B cell (primary cell): ENCODE measurements around the gene UGT1A9. TPM values are rescaled to one million over a fixed set of nuclear protein-coding genes. Genes with fewer than 3 reads are reported as not detected.

ENCODE experiments used
- ATAC-seq: fragments of 200-7000 bp; cut with Tn5 transposase; one replicate; pipeline ENCODE4 v1.10.0; 2021; ENCODE audit warnings: low read depth, mild to moderate bottlenecking, moderate number of reproducible peaks, moderate library complexity
- CTCF ChIA-PET: fragments of 350-600 bp; sonication (Branson Sonifier 250); formaldehyde crosslinking; loops from one replicate; lab custom pipeline; 2021; ENCODE audit warnings: antibody characterized with exemption, inconsistent platforms; lab: Charles Lee
- POLR2A ChIA-PET: fragments of 350-600 bp; sonication (Branson Sonifier 250); formaldehyde crosslinking; loops from one replicate; lab custom pipeline; 2021; ENCODE audit warnings: antibody characterized with exemption; lab: Charles Lee
- DNase-seq: peaks from one replicate; pipeline ENCODE4 v3.0.0; 2013
- H2AFZ ChIP-seq: 2 replicates; pipeline ENCODE4 v1.6.1; 2012; ENCODE audit warnings: mild to moderate bottlenecking, low read depth, low read length; ENCODE audit not compliant: insufficient read depth, poor library complexity, severe bottlenecking
- H3K27ac ChIP-seq, 2 donors: 1 replicate in 1 of 2; 2 replicates in 1 of 2; pipeline ENCODE4 v1.5.1; 2012 to 2013; ENCODE audit warnings: low read length in 2 of 2, mild to moderate bottlenecking in 2 of 2, moderate library complexity in 1 of 2
- H3K27me3 ChIP-seq, 4 experiments: fragments of 200-600 bp in 1 of 4; sonication (generic) in 1 of 4; replicated peaks in 1 of 4; 1 replicate in 2 of 4; 2 replicates in 2 of 4; pipeline versions ENCODE4 v1.6.1 to v1.7.0; 2013 to 2016; ENCODE audit warnings: low read length in 3 of 4, mild to moderate bottlenecking in 2 of 4, mixed read lengths in 1 of 4, moderate library complexity in 1 of 4; ENCODE audit not compliant: insufficient read depth in 4 of 4, control insufficient read depth in 3 of 4; ENCODE audit errors: control extremely low read depth in 1 of 4
- H3K36me3 ChIP-seq, 2 experiments: replicated peaks in 1 of 2; 1 replicate in 1 of 2; 2 replicates in 1 of 2; pipeline versions ENCODE4 v1.6.1 to v1.7.1; 2013; ENCODE audit warnings: low read length in 1 of 2; ENCODE audit not compliant: insufficient read depth in 2 of 2, control insufficient read depth in 1 of 2; ENCODE audit errors: control extremely low read depth in 1 of 2, extremely low read depth in 1 of 2
- H3K4me1 ChIP-seq, 2 donors: fragments of 200-600 bp in 1 of 2; sonication (generic) in 1 of 2; 1 replicate in 1 of 2; 2 replicates in 1 of 2; pipeline versions ENCODE4 v1.5.1 to v1.6.1; 2013 to 2017; ENCODE audit warnings: low read length in 2 of 2; ENCODE audit not compliant: control insufficient read depth in 2 of 2, insufficient read depth in 2 of 2
- H3K4me2 ChIP-seq: replicated peaks from 2 replicates; pipeline ENCODE3; 2012; ENCODE audit warnings: mild to moderate bottlenecking, low read depth, low read length; ENCODE audit not compliant: poor library complexity, severe bottlenecking
- H3K4me3 ChIP-seq, 5 experiments: fragments of 200-600 bp in 1 of 5; sonication (generic) in 1 of 5; 1 replicate in 3 of 5; 2 replicates in 2 of 5; pipeline versions ENCODE4 v1.5.1 to v1.7.0; 2011 to 2016; ENCODE audit warnings: low read length in 4 of 5, mild to moderate bottlenecking in 4 of 5, low read depth in 2 of 5, control low read depth in 1 of 5, moderate library complexity in 1 of 5; ENCODE audit not compliant: insufficient read depth in 1 of 5; ENCODE audit errors: control extremely low read depth in 1 of 5, extremely low read depth in 1 of 5
- H3K79me2 ChIP-seq: fragments of 200-600 bp; sonication (generic); one replicate; pipeline ENCODE4 v1.6.0; 2016; ENCODE audit warnings: low read length; ENCODE audit not compliant: control insufficient read depth, insufficient read depth
- H3K9ac ChIP-seq: fragments of 200-600 bp; sonication (generic); 2 replicates; pipeline ENCODE4 v1.6.1; 2017; ENCODE audit warnings: mild to moderate bottlenecking, low read length, moderate library complexity
- H3K9me3 ChIP-seq, 3 donors: one replicate each; pipeline versions ENCODE4 v1.6.1 to v1.7.1; 2013; ENCODE audit warnings: low read length in 2 of 3; ENCODE audit not compliant: control insufficient read depth in 2 of 3, insufficient read depth in 1 of 3; ENCODE audit errors: control extremely low read depth in 1 of 3
- H4K20me1 ChIP-seq: 2 replicates; pipeline ENCODE4 v1.6.0; 2012; ENCODE audit warnings: mild to moderate bottlenecking, low read length; ENCODE audit not compliant: insufficient read depth, control insufficient read depth, poor library complexity, severe bottlenecking
- H3K27ac Mint-ChIP-seq: one replicate; pipeline ENCODE4 v1.8.0; 2021; ENCODE audit warnings: mixed read lengths
- H3K27me3 Mint-ChIP-seq: one replicate; pipeline ENCODE4 v1.8.0; 2021; ENCODE audit warnings: mixed read lengths
- H3K4me1 Mint-ChIP-seq: one replicate; pipeline ENCODE4 v1.8.0; 2021; ENCODE audit warnings: mixed read lengths
- H3K4me3 Mint-ChIP-seq: one replicate; pipeline ENCODE4 v1.8.0; 2021; ENCODE audit warnings: mixed read lengths
- H3K9me3 Mint-ChIP-seq: one replicate; pipeline ENCODE4 v1.8.0; 2022; ENCODE audit warnings: mixed read lengths; ENCODE audit not compliant: insufficient read depth
- CTCF ChIP-seq: fragments of 200-600 bp; IDR thresholded peaks from one replicate; pipeline ENCODE4 v1.8.0; 2022; ENCODE audit warnings: antibody characterized with exemption, mild to moderate bottlenecking
- EZH2 ChIP-seq: IDR thresholded peaks from 2 replicates; pipeline ENCODE4 v1.6.1; 2012; ENCODE audit warnings: borderline replicate concordance, low read depth, mild to moderate bottlenecking, moderate library complexity, low read length; ENCODE audit not compliant: insufficient read depth, poor library complexity, severe bottlenecking
- WGBS: methylation state at CpG from one replicate; pipeline ENCODE4 v1.1.5; 2013; ENCODE audit warnings: missing lambda C conversion rate; ENCODE audit not compliant: insufficient coverage; 5-methylcytosine and 5-hydroxymethylcytosine counted together
- intact Hi-C: fragments of 100-400 bp; cut with micrococcal nuclease; formaldehyde crosslinking; loops from one replicate; pipeline ENCODE4 v1.10.0; 2022
- polyA plus RNA-seq: library from polyadenylated mRNA; depleted of rRNA; stranded (reverse); fragments of >200 nt; gene quantifications from 2 replicates; pipeline ENCODE4 v1.2.3, GENCODE V29; 2012
- total RNA-seq, 2 donors: library from RNA; stranded (reverse); fragments of 120-200 nt in 1 of 2; gene quantifications; 1 replicate in 1 of 2; 2 replicates in 1 of 2; pipeline versions ENCODE4 v1.2.3 to v1.2.4, GENCODE V29; 2013 to 2022

UGT1A9 gene
- total and polyA plus RNA-seq, 2 donors (not counting 1 experiment from before 2014, with no cell fraction given) = not detected

GRCh38 chr2:233761040-233761769, 89.5 kb downstream of the UGT1A9 start:
- no peak for TF ChIP-seq EZH2
- TF ChIP-seq CTCF = no peak
- H3K27me3 ChIP-seq = peaks cover 0 to 4% (median 0%) of the 10 kb centered on the region in 4 experiments
- no peaks in the 10 kb centered on the region for H4K20me1 ChIP-seq
- H3K4me1 Mint-ChIP-seq = no peaks in the 10 kb centered on the region
- ATAC-seq (no peak), DNase-seq (no peak)
- ChIA-PET POLR2A (no interaction called here), CTCF (no interaction called here)
- H3K4me1 ChIP-seq = no peaks in the 10 kb centered on the region
- 93% methylated on average over 2 of the region's 4 CpGs for WGBS
- H3K27me3 Mint-ChIP-seq = peaks cover 39% of the 10 kb centered on the region
- no peak overlapping the region for H3K4me3 ChIP-seq
- H3K79me2 ChIP-seq = no peaks in the 10 kb centered on the region
- no peak overlapping the region for H2AFZ ChIP-seq
- no peaks in the 10 kb centered on the region for H3K9me3 ChIP-seq
- peaks cover 2% of the 10 kb centered on the region for H3K9me3 Mint-ChIP-seq
- no peak overlapping the region for H3K27ac ChIP-seq
- no peak overlapping the region for H3K4me3 Mint-ChIP-seq
- intact Hi-C loops = no loop called here
- H3K36me3 ChIP-seq = no peaks in the 10 kb centered on the region
- no peak overlapping the region for H3K27ac Mint-ChIP-seq
- H3K4me2 ChIP-seq = no peak overlapping the region
- H3K9ac ChIP-seq = no peak overlapping the region

GRCh38 chr2:233764264-233764663, 92.6 kb downstream of the UGT1A9 start:
- no peak overlapping the region for H3K27ac Mint-ChIP-seq
- ATAC-seq (no peak), DNase-seq (no peak)
- Histone ChIP-seq H3K36me3 (no peaks in the 10 kb centered on the region), H3K9me3 (no peaks in the 10 kb centered on the region), H3K27me3 (peaks cover 0 to 4% (median 0%) of the 10 kb centered on the region in 4 experiments), H3K4me3 (no peak overlapping the region), H3K4me2 (no peak overlapping the region), H4K20me1 (no peaks in the 10 kb centered on the region), H3K9ac (no peak overlapping the region), H3K4me1 (no peaks in the 10 kb centered on the region), H3K27ac (no peak overlapping the region), H3K79me2 (no peaks in the 10 kb centered on the region), H2AFZ (no peak overlapping the region)
- H3K9me3 Mint-ChIP-seq = peaks cover 2% of the 10 kb centered on the region
- CTCF ChIA-PET = no interaction called here
- WGBS = 89% methylated on average over 7 of the region's 7 CpGs
- peaks cover 48% of the 10 kb centered on the region for H3K27me3 Mint-ChIP-seq
- intact Hi-C loops = no loop called here
- H3K4me1 Mint-ChIP-seq = no peaks in the 10 kb centered on the region
- no peak for TF ChIP-seq EZH2
- TF ChIP-seq CTCF = no peak
- H3K4me3 Mint-ChIP-seq = no peak overlapping the region
- POLR2A ChIA-PET = no interaction called here
